Neural progenitor cell (in vitro differentiated cells): Measurements from ENCODE around the gene UBR3.

Experiments
- CTCF ChIP-seq: fragments of 200-600 bp; sonication (generic); IDR thresholded peaks from 2 replicates; pipeline ENCODE4 v1.5.1; 2017; ENCODE audit warnings: antibody characterized with exemption, mild to moderate bottlenecking
- EZH2 ChIP-seq: fragments of 200-600 bp; sonication (generic); IDR thresholded peaks from 2 replicates; pipeline ENCODE4 v1.6.1; 2017; ENCODE audit warnings: antibody characterized with exemption, mild to moderate bottlenecking, moderate library complexity

GRCh38 chr2:169840747-169841142 is 13.5 kb downstream of the UBR3 start:
- TF ChIP-seq EZH2 (no peak), CTCF (no peak)
